Smooth muscle cell (in vitro differentiated cells): ENCODE data around the gene TYMP. TPM values are rescaled to one million over a fixed set of nuclear protein-coding genes. Genes with fewer than 3 reads are reported as not detected.
"Not testable (repeated sequence)": the region's sequence is repeated elsewhere in the genome, so short reads cannot be mapped to it uniquely, and the experiment has no call there.

Experiments used
- DNase-seq: peaks from one replicate; lab custom pipeline; 2025; ENCODE audit not compliant: unreplicated experiment; lab: John Stamatoyannopoulos, UW
- H2AFZ ChIP-seq: fragments of 200-600 bp; sonication (generic); 2 replicates; pipeline ENCODE4 v1.6.0; 2016; ENCODE audit warnings: antibody characterized with exemption, low read depth, mild to moderate bottlenecking
- H3F3A ChIP-seq: fragments of 200-600 bp; sonication (generic); 2 replicates; pipeline ENCODE4 v1.6.0; 2017; ENCODE audit warnings: antibody characterized with exemption, low read depth
- H3K27ac ChIP-seq: fragments of 200-600 bp; sonication (generic); 2 replicates; pipeline ENCODE4 v1.5.1; 2016; ENCODE audit warnings: low read depth, mild to moderate bottlenecking
- H3K27me3 ChIP-seq: fragments of 200-600 bp; sonication (generic); 2 replicates; pipeline ENCODE4 v1.6.1; 2016; ENCODE audit warnings: low read depth, mild to moderate bottlenecking
- H3K36me3 ChIP-seq: fragments of 200-600 bp; sonication (generic); 2 replicates; pipeline ENCODE4 v1.5.1; 2016; ENCODE audit warnings: low read depth
- H3K4me1 ChIP-seq: fragments of 200-600 bp; sonication (generic); 2 replicates; pipeline ENCODE4 v1.5.1; 2016; ENCODE audit warnings: low read depth
- H3K4me2 ChIP-seq: fragments of 200-600 bp; sonication (generic); 2 replicates; pipeline ENCODE4 v1.6.0; 2016; ENCODE audit warnings: mild to moderate bottlenecking
- H3K4me3 ChIP-seq: fragments of 200-600 bp; sonication (generic); 2 replicates; pipeline ENCODE4 v1.5.1; 2016; ENCODE audit warnings: mild to moderate bottlenecking
- H3K79me2 ChIP-seq: fragments of 200-600 bp; sonication (generic); 2 replicates; pipeline ENCODE4 v1.6.0; 2016; ENCODE audit warnings: low read depth, mild to moderate bottlenecking
- H3K9ac ChIP-seq: fragments of 200-600 bp; sonication (generic); 2 replicates; pipeline ENCODE4 v1.6.0; 2016; ENCODE audit warnings: low read depth
- H3K9me3 ChIP-seq: fragments of 200-600 bp; sonication (generic); replicated peaks from 2 replicates; pipeline ENCODE4 v1.5.1; 2016; ENCODE audit warnings: low read depth
- H4K20me1 ChIP-seq: fragments of 200-600 bp; sonication (generic); 2 replicates; pipeline ENCODE4 v1.6.0; 2016; ENCODE audit warnings: low read depth
- WGBS: methylation state at CpG from one replicate; pipeline ENCODE4 v1.1.7; 2016; ENCODE audit warnings: low lambda C conversion rate; 5-methylcytosine and 5-hydroxymethylcytosine counted together
- polyA plus RNA-seq: library from polyadenylated mRNA; unstranded; fragments of >200 nt; fragmentation: Nextera tagmentation; extraction: Ambion mirVana; gene quantifications from 2 replicates; pipeline ENCODE4 v1.2.1, GENCODE V29; 2016
- total RNA-seq: library from RNA; depleted of rRNA; stranded (reverse); fragments of >200 nt; gene quantifications from 2 replicates; pipeline ENCODE4 v1.2.3, GENCODE V29; 2014
- TF ChIP-seq, protein P1 (sequence below): fragments of 200-600 bp; sonication (generic); IDR thresholded peaks from 2 replicates; pipeline ENCODE4 v1.5.1; 2017; ENCODE audit warnings: borderline replicate concordance, mild to moderate bottlenecking, antibody characterized with exemption; ENCODE audit not compliant: insufficient read depth, poor library complexity, severe bottlenecking

Gene TYMP
- total and polyA plus RNA-seq, 2 experiments from 2014 or later: 87.4 to 287 TPM

DNA sequence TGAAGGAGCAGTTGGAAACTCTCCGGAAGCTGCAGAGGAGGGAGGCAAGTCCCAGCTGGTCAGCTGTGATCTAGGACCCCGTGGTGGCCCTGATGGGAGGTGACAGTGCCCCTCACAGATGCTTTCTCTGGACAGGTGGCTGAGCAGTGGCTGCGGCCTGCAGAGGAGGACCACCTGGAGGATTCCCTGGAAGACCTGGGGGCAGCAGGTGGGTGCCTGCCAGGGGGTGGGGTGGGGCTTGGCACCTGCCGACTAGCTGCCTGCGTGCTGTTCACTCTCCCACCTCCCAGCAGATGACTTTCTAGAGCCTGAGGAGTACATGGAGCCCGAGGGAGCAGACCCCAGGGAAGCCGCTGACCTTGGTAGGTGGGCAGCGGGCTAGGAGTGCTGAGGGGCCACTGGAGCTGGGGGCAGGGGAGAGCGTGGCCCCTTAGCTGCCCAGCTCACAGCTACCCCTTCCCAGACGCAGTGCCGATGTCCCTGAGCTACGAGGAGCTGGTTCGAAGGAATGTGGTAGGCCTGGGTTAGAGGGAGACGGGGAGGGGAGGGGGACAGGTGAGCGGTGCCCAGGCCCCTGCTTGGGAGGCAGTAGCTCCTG lies 7.5 kb downstream of the TYMP start:
- Histone ChIP-seq H3K9me3 (no peaks in the 10 kb centered on the region), H3K27me3 (no peaks in the 10 kb centered on the region), H3K79me2 (peaks cover 10% of the 10 kb centered on the region), H4K20me1 (peaks cover 17% of the 10 kb centered on the region), H3K4me1 (no peaks in the 10 kb centered on the region), H3F3A (peaks cover 17% of the 10 kb centered on the region), H3K27ac (no peak overlapping the region), H3K9ac (no peak overlapping the region), H2AFZ (no peak overlapping the region), H3K36me3 (no peaks in the 10 kb centered on the region), H3K4me3 (no peak overlapping the region), H3K4me2 (no peak overlapping the region)
- WGBS: 92% methylated on average over 14 of the region's 15 CpGs
- TF ChIP-seq, protein P1, sequence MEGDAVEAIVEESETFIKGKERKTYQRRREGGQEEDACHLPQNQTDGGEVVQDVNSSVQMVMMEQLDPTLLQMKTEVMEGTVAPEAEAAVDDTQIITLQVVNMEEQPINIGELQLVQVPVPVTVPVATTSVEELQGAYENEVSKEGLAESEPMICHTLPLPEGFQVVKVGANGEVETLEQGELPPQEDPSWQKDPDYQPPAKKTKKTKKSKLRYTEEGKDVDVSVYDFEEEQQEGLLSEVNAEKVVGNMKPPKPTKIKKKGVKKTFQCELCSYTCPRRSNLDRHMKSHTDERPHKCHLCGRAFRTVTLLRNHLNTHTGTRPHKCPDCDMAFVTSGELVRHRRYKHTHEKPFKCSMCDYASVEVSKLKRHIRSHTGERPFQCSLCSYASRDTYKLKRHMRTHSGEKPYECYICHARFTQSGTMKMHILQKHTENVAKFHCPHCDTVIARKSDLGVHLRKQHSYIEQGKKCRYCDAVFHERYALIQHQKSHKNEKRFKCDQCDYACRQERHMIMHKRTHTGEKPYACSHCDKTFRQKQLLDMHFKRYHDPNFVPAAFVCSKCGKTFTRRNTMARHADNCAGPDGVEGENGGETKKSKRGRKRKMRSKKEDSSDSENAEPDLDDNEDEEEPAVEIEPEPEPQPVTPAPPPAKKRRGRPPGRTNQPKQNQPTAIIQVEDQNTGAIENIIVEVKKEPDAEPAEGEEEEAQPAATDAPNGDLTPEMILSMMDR: no peak
- DNase-seq: no peak

- Histone ChIP-seq H3K4me1 (no peaks in the 10 kb centered on the region), H3K36me3 (no peaks in the 10 kb centered on the region), H2AFZ (no peak overlapping the region), H3K27ac (no peak overlapping the region), H3K27me3 (no peaks in the 10 kb centered on the region), H3K9ac (no peak overlapping the region), H3F3A (peaks cover 11% of the 10 kb centered on the region), H4K20me1 (peaks cover 17% of the 10 kb centered on the region), H3K9me3 (no peaks in the 10 kb centered on the region), H3K4me2 (no peak overlapping the region), H3K79me2 (peaks cover 10% of the 10 kb centered on the region), H3K4me3 (no peak overlapping the region)
- DNase-seq: no peak
- TF ChIP-seq, protein P1: no peak
- WGBS: 97% methylated on average over 10 of the region's 10 CpGs
Measured at GRCh38 chr22:50521710-50522109, 8.1 kb downstream of the TYMP start.

DNA sequence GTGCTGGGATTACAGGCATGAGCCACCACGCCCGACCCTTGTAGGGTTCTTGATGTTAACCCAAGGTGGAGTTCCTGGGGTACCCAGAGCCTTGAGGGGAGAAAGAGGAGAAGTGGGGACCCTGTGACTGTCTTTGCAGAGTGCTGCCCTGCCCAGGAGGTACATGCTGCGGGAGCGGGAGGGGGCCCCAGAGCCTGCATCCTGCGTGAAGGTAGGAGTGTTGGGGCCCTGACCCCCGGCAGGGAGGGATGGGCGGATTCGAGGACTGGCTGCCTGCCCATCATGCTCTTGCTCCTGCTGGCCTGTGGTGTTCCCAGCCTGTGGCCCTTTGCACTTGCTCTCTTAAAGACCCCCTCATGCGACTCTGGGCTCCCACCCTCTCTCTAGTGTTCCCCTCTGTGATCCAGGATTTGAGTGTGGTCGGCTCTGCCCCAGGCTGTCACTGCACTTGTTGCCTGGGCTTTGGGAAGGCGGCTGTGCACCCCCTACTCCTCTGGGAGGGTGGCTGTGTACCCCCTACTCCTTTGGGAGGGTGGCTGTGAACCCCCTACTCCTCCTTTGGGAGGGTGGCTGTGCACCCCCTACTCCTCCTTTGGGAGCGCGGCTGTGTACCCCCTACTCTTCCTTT lies 8.9 kb downstream of the TYMP start:
- Histone ChIP-seq H3K27me3 (no peaks in the 10 kb centered on the region), H3K79me2 (peaks cover 10% of the 10 kb centered on the region), H3F3A (peaks cover 9% of the 10 kb centered on the region), H4K20me1 (peaks cover 21% of the 10 kb centered on the region), H3K4me3 (no peak overlapping the region), H2AFZ (no peak overlapping the region), H3K27ac (no peak overlapping the region), H3K4me1 (no peaks in the 10 kb centered on the region), H3K9me3 (no peaks in the 10 kb centered on the region), H3K36me3 (no peaks in the 10 kb centered on the region), H3K9ac (no peak overlapping the region), H3K4me2 (no peak overlapping the region)
- WGBS: 95% methylated on average over 13 of the region's 13 CpGs
- DNase-seq: no peak
- TF ChIP-seq, protein P1: no peak

DNA sequence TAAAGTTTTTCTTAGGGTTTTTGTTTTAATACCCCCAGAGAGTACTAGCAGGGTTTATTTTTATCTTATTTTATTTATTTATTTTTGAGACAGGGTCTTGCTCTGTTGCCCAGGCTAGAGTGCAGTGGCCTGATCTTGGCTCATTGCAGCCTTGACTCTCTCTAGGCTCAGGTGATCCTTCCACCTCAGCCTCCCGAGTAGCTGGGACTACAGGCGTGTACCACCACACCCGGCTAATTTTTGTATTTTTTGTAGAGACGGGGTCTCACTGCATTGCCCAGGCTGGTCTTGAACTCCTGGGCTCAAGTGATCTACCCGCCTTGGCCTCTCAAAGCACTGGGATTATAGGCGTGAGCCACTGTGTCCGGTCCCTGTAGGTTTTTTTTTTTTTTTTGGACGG lies 9.6 kb downstream of the TYMP start:
- H3K79me2 ChIP-seq: peaks cover 10% of the 10 kb centered on the region
- WGBS: 97% methylated on average over 8 of the region's 8 CpGs
- not testable (repeated sequence) for H3K27ac ChIP-seq

More for the DNA sequence above, 9.6 kb downstream of the TYMP start:
- not testable (repeated sequence) for H3K36me3 ChIP-seq, H3K9ac ChIP-seq, H3K4me2 ChIP-seq, H3F3A ChIP-seq, H3K4me3 ChIP-seq, H3K4me1 ChIP-seq, H3K9me3 ChIP-seq, H3K27me3 ChIP-seq, DNase-seq, H2AFZ ChIP-seq
- H4K20me1 ChIP-seq: peaks cover 25% of the 10 kb centered on the region
